SK-N-MC (cell line): Measurements from ENCODE around the gene JAK1.

ENCODE experiments used
- EZH2 ChIP-seq: fragments of 200-600 bp; sonication (generic); IDR thresholded peaks from one replicate; pipeline ENCODE4 v1.6.1; 2017; ENCODE audit warnings: antibody characterized with exemption
- POLR2AphosphoS5 ChIP-seq: IDR thresholded peaks from 2 replicates; pipeline ENCODE4 v1.6.1; 2012; ENCODE audit warnings: mild to moderate bottlenecking, low read depth, low read length, borderline replicate concordance

GRCh38 chr1:64829411-64830029, 136.8 kb downstream of the JAK1 start:
- no peak for TF ChIP-seq EZH2
- no peak for TF ChIP-seq POLR2AphosphoS5
